Measurements from ENCODE around the gene XDH. TPM values are rescaled to one million over a fixed set of nuclear protein-coding genes. Genes with fewer than 3 reads are reported as not detected.

Gene XDH
- total RNA-seq, 1 donor from 2014 or later = 1.0 TPM

DNA sequence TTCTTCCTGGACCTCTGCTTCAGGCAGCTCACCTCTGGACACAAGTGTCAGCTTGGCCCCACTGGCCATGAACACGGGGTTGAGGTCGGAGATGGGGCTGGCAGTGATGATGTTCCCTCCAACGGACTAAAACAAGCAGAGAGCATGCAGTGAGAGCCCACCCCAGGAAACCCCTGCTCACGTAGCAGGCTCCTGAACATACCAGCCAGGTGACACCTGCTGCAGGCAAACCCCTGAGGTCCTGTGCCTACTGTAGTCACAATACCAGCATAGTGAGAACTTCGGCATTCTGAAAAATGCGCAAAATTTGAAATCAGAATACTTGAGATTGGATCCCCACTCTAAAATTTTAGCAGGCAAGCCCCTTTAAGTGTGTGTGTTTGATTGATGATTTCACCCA, 32.9 kb downstream of the XDH start:
- TF ChIP-seq, protein P1, sequence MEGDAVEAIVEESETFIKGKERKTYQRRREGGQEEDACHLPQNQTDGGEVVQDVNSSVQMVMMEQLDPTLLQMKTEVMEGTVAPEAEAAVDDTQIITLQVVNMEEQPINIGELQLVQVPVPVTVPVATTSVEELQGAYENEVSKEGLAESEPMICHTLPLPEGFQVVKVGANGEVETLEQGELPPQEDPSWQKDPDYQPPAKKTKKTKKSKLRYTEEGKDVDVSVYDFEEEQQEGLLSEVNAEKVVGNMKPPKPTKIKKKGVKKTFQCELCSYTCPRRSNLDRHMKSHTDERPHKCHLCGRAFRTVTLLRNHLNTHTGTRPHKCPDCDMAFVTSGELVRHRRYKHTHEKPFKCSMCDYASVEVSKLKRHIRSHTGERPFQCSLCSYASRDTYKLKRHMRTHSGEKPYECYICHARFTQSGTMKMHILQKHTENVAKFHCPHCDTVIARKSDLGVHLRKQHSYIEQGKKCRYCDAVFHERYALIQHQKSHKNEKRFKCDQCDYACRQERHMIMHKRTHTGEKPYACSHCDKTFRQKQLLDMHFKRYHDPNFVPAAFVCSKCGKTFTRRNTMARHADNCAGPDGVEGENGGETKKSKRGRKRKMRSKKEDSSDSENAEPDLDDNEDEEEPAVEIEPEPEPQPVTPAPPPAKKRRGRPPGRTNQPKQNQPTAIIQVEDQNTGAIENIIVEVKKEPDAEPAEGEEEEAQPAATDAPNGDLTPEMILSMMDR (IDR thresholded peaks at IDR 0.05; ENCODE audit: unreplicated experiment) = no peak
- no peak for DNase-seq (ENCODE audit: low spot score)
- H3K27me3 Mint-ChIP-seq (ENCODE audit: unreplicated experiment) = peaks cover 5% of the 10 kb centered on the region
- no peak overlapping the region for H3K27ac Mint-ChIP-seq (ENCODE audit: unreplicated experiment)
- H3K9me3 Mint-ChIP-seq (ENCODE audit: unreplicated experiment) = no peaks in the 10 kb centered on the region
- peak overlapping the region; percentile 60 for H3K4me3 Mint-ChIP-seq (ENCODE audit: unreplicated experiment)
- peaks cover 35% of the 10 kb centered on the region for H3K4me1 Mint-ChIP-seq (ENCODE audit: unreplicated experiment)
- no peaks in the 10 kb centered on the region for H3K36me3 Mint-ChIP-seq (ENCODE audit: low read depth, unreplicated experiment)

DNA sequence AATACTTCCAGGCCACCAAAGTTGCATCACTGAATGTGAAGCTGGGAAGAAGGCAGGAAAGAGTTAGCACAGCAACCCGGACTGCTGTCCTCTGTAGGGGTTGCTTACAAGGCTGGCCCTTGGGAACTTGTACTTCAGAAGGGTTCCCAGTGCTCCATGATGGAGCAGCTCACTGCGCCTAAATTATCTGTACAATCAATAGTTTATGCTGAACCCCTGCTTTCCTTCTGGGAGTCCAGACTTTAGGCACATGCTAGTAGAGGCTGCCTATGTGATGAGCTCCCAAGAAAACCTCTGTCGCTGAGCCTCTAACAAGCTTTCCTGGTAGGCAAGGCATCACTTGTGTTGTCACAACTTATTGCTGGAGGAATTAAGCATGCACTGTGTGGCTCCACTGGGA, 34.3 kb downstream of the XDH start:
- TF ChIP-seq, protein P1 (IDR thresholded peaks at IDR 0.05; ENCODE audit: unreplicated experiment) = no peak

DNA sequence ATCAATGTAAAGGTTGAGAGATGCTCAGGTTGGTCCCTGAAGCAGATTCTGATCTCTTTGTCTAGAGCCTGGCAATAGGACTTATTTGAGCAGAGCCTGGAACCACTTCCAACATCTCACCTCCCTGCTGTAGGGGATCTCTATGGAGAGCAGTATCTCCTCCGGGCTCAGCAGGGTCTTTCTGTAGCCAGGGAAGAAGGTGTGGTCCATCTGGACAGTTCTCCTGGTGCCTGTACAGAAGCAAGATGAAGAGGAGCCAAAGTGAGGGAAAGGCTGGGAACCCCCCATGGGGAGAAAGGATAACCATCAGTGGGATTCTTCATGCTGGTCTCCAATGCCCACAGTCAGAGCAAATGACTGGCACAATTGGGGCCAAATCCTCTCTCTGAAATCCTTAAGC, 34.8 kb downstream of the XDH start:
- Mint-ChIP-seq H3K4me3 (ENCODE audit: unreplicated experiment) (no peak overlapping the region), H3K9me3 (ENCODE audit: unreplicated experiment) (no peaks in the 10 kb centered on the region), H3K36me3 (ENCODE audit: low read depth, unreplicated experiment) (no peaks in the 10 kb centered on the region), H3K27me3 (ENCODE audit: unreplicated experiment) (peaks cover 3% of the 10 kb centered on the region), H3K4me1 (ENCODE audit: unreplicated experiment) (peaks cover 35% of the 10 kb centered on the region), H3K27ac (ENCODE audit: unreplicated experiment) (no peak overlapping the region)
- TF ChIP-seq, protein P1 (IDR thresholded peaks at IDR 0.05; ENCODE audit: unreplicated experiment) = no peak
- no peak for DNase-seq (ENCODE audit: low spot score)

More for the DNA sequence above, 34.3 kb downstream of the XDH start:
- Mint-ChIP-seq H3K9me3 (ENCODE audit: unreplicated experiment) (no peaks in the 10 kb centered on the region), H3K27ac (ENCODE audit: unreplicated experiment) (no peak overlapping the region), H3K4me1 (ENCODE audit: unreplicated experiment) (peaks cover 35% of the 10 kb centered on the region), H3K27me3 (ENCODE audit: unreplicated experiment) (peaks cover 3% of the 10 kb centered on the region), H3K36me3 (ENCODE audit: low read depth, unreplicated experiment) (no peaks in the 10 kb centered on the region), H3K4me3 (ENCODE audit: unreplicated experiment) (no peak overlapping the region)
- no peak for DNase-seq (ENCODE audit: low spot score)

DNA sequence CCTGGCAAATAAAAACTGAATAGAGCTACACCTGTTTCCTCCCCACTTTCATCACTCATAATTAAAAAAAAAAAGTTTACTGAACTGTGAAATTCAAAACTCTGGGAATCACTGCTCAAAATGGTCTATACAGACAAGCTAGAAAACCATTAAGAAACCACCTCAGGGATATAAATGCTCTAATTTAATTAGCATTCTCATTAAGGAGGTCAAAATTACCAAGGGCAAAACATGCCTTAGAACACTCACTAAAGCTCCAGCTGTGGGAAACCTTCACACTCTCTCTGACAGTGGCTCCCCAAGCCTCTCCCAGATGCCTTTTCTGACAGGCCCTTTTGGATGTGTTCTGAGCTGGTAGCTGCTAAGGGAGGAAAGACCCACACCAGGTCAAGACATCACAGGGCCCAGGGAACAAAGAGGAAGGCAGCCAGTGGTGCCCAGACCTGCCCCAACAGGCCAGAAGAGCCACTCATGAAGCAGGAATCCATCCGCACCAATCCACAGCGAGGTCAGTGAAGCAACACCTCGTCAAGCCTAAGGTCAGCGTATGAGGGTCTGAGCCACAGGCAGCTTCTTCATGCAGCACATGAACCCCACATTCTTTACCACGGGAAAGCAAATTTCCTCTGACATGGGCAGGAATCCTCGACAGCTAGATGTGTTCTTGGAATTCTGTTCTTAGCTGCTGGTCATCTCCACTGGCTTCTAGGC, 35.6 kb downstream of the XDH start:
- peaks cover 27% of the 10 kb centered on the region for H3K4me1 Mint-ChIP-seq (ENCODE audit: unreplicated experiment)

DNA sequence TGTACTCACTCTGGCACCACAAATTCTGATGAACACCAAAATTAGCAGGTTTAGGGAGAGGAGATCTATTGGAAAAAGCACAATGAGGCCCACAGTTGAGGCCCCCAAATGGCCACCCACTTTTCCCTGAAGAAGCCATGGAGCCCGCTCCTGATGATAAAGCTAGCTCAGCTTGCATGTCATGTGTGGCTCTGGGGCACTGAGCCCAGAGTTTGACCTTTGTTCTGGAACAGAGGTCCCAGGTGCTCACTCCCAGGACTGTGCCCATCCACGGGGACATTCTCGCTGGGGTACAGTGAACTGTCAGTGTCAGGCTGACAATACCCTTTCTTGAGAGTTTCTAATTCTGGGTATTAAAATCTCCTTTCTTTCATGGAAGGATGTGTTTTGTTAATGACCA, 36.2 kb downstream of the XDH start:
- TF ChIP-seq, protein P1 (IDR thresholded peaks at IDR 0.05; ENCODE audit: unreplicated experiment) = no peak
- H3K27me3 Mint-ChIP-seq (ENCODE audit: unreplicated experiment) = peaks cover under 1% of the 10 kb centered on the region
- H3K4me1 Mint-ChIP-seq (ENCODE audit: unreplicated experiment) = peaks cover 21% of the 10 kb centered on the region
- no peak overlapping the region for H3K27ac Mint-ChIP-seq (ENCODE audit: unreplicated experiment)
- no peak for DNase-seq (ENCODE audit: low spot score)
- no peak overlapping the region for H3K4me3 Mint-ChIP-seq (ENCODE audit: unreplicated experiment)
- H3K9me3 Mint-ChIP-seq (ENCODE audit: unreplicated experiment) = no peaks in the 10 kb centered on the region
- H3K36me3 Mint-ChIP-seq (ENCODE audit: low read depth, unreplicated experiment) = no peaks in the 10 kb centered on the region

More for the DNA sequence above, 35.6 kb downstream of the XDH start:
- no peak overlapping the region for H3K27ac Mint-ChIP-seq (ENCODE audit: unreplicated experiment)
- DNase-seq (ENCODE audit: low spot score) = no peak
- TF ChIP-seq, protein P1 (IDR thresholded peaks at IDR 0.05; ENCODE audit: unreplicated experiment) = no peak
- peaks cover 3% of the 10 kb centered on the region for H3K27me3 Mint-ChIP-seq (ENCODE audit: unreplicated experiment)
- H3K36me3 Mint-ChIP-seq (ENCODE audit: low read depth, unreplicated experiment) = no peaks in the 10 kb centered on the region
- H3K4me3 Mint-ChIP-seq (ENCODE audit: unreplicated experiment) = no peak overlapping the region
- no peaks in the 10 kb centered on the region for H3K9me3 Mint-ChIP-seq (ENCODE audit: unreplicated experiment)
